Measurements from ENCODE around the gene FANCD2. TPM values are rescaled to one million over a fixed set of nuclear protein-coding genes. Genes with fewer than 3 reads are reported as not detected.

The FANCD2 gene
- total and polyA plus RNA-seq, 2 experiments from 2014 or later = 61.5 to 71.6 TPM

DNA sequence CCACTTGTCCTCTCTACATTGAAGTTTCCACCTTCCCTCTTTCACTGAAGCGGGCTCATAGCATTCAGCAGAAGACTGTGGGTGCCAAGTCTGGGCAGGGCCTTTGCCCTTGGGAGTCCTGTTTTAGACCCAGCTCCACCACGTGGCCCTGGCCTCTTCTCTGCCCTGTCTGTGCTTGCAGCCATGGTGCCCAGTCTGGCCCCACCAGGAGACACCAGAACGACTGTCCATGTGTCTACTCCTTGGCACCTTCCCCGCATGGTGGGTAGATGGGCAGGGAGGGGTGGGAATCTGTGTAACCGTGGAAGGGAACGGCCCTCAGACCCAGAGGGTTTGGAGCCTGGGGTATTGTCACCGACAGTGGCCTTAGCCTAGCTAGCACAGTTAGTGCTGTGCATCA, 21.7 kb upstream of the FANCD2 start:
- no peak overlapping the region for H3K4me2 ChIP-seq
- H4K20me1 ChIP-seq (replicated peaks; ENCODE audit: insufficient read depth) = peaks cover 33% of the 10 kb centered on the region
- no peak overlapping the region for H2AFZ ChIP-seq
- peaks cover 14% of the 10 kb centered on the region; the same call in 1 of the 2 replicates for H3K36me3 ChIP-seq (ENCODE audit: insufficient read depth)
- no peaks in the 10 kb centered on the region for H3F3A ChIP-seq (replicated peaks; ENCODE audit: low read depth)
- peaks cover 16% of the 10 kb centered on the region for H3K79me2 ChIP-seq (replicated peaks; ENCODE audit: insufficient read depth)
- no peaks in the 10 kb centered on the region for H3K9me2 ChIP-seq (ENCODE audit: insufficient read depth)
- H3K4me1 ChIP-seq (ENCODE audit: insufficient read depth) = peaks cover 6% of the 10 kb centered on the region; the same call in 1 of the 2 replicates
- no peaks in the 10 kb centered on the region for H3K9me3 Mint-ChIP-seq
- H3K4me1 Mint-ChIP-seq = peaks cover 19% of the 10 kb centered on the region
- H3K27ac ChIP-seq (ENCODE audit: low read depth) = no peak overlapping the region
- no peak overlapping the region for H3K4me3 Mint-ChIP-seq
- ATAC-seq = no peak
- TF ChIP-seq, protein P1, sequence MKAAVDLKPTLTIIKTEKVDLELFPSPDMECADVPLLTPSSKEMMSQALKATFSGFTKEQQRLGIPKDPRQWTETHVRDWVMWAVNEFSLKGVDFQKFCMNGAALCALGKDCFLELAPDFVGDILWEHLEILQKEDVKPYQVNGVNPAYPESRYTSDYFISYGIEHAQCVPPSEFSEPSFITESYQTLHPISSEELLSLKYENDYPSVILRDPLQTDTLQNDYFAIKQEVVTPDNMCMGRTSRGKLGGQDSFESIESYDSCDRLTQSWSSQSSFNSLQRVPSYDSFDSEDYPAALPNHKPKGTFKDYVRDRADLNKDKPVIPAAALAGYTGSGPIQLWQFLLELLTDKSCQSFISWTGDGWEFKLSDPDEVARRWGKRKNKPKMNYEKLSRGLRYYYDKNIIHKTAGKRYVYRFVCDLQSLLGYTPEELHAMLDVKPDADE (IDR thresholded peaks at IDR 0.05) = no peak
- TF ChIP-seq ZNF462 (CRISPR knock-in tag; IDR thresholded peaks at IDR 0.05) (no peak), ZNF114 (CRISPR knock-in tag; IDR thresholded peaks at IDR 0.05) (no peak)
- no peak overlapping the region for H3K27ac Mint-ChIP-seq
- no peak for DNase-seq (ENCODE audit: low spot score)
- H3K27me3 Mint-ChIP-seq (ENCODE audit: insufficient read depth, low read depth, poor library complexity) = peaks cover 19% of the 10 kb centered on the region
- peaks cover 37% of the 10 kb centered on the region for H3K36me3 Mint-ChIP-seq (ENCODE audit: low read depth)
- H3K4me3 ChIP-seq = no peak overlapping the region
- no peaks in the 10 kb centered on the region for H3K27me3 ChIP-seq (ENCODE audit: insufficient read depth)

DNA sequence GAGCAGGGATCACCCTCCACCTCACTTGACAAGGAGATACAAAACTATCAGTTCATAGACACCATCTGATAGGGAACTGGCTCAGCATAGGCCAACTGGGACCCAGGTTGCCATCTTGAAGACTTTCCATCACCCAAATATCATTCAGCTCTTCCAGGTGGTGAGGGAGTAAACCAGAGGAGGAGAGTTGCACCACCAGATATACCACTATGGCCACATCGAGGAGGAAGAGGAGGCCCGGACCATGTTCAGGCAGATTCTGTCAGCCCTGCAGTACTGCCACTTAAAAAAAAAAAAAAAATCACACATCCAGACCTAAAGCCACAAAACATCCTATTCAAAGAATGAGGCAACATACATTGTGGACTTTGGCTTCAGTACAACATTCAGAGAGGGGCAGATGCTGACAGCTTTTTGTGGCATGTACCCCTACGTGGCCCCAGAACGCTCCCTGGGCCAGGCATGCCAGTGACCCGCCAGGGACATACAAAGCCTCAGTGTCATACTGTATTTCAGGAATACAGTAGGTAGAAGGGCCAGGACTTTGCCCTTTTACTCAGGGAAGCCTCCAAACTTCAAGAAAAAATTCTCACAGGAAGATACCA, 21.2 kb upstream of the FANCD2 start:
- Histone ChIP-seq H4K20me1 (replicated peaks; ENCODE audit: insufficient read depth) (peaks cover 30% of the 10 kb centered on the region), H3K79me2 (replicated peaks; ENCODE audit: insufficient read depth) (peaks cover 11% of the 10 kb centered on the region), H2AFZ (no peak overlapping the region), H3K36me3 (ENCODE audit: insufficient read depth) (peaks cover 8% of the 10 kb centered on the region; the same call in 1 of the 2 replicates), H3K27ac (ENCODE audit: low read depth) (no peak overlapping the region), H3K4me1 (ENCODE audit: insufficient read depth) (peaks cover 8% of the 10 kb centered on the region; the same call in 1 of the 2 replicates), H3K4me2 (no peak overlapping the region), H3K4me3 (no peak overlapping the region), H3K27me3 (ENCODE audit: insufficient read depth) (no peaks in the 10 kb centered on the region), H3F3A (replicated peaks; ENCODE audit: low read depth) (no peaks in the 10 kb centered on the region), H3K9me2 (ENCODE audit: insufficient read depth) (no peaks in the 10 kb centered on the region)
- ATAC-seq (no peak), DNase-seq (ENCODE audit: low spot score) (no peak)
- Mint-ChIP-seq H3K9me3 (no peaks in the 10 kb centered on the region; the same call in 2 of the 3 replicates), H3K4me1 (peaks cover 21% of the 10 kb centered on the region), H3K27me3 (ENCODE audit: insufficient read depth, low read depth, poor library complexity) (peaks cover 21% of the 10 kb centered on the region), H3K36me3 (ENCODE audit: low read depth) (peaks cover 31% of the 10 kb centered on the region), H3K27ac (no peak overlapping the region), H3K4me3 (no peak overlapping the region)
- TF ChIP-seq CREB1 (CRISPR knock-in tag; IDR thresholded peaks at IDR 0.05; ENCODE audit: low read depth) (no peak), EZH2 (IDR thresholded peaks at IDR 0.05; ENCODE audit: low read depth, unreplicated experiment) (no peak), POLR2AphosphoS5 (IDR thresholded peaks at IDR 0.05; ENCODE audit: low read depth) (no peak), NANOG (IDR thresholded peaks at IDR 0.05; ENCODE audit: borderline replicate concordance) (no peak), STAT1 (IDR thresholded peaks at IDR 0.05; ENCODE audit: unreplicated experiment) (no peak), EZH2phosphoT487 (IDR thresholded peaks at IDR 0.05; ENCODE audit: unreplicated experiment) (no peak), ZNF331 (CRISPR knock-in tag; IDR thresholded peaks at IDR 0.05; ENCODE audit: low read depth) (no peak), JUNB (IDR thresholded peaks at IDR 0.05; ENCODE audit: unreplicated experiment) (no peak)
- TF ChIP-seq, protein P1 (IDR thresholded peaks at IDR 0.05) = no peak
- TF ChIP-seq, protein P2, sequence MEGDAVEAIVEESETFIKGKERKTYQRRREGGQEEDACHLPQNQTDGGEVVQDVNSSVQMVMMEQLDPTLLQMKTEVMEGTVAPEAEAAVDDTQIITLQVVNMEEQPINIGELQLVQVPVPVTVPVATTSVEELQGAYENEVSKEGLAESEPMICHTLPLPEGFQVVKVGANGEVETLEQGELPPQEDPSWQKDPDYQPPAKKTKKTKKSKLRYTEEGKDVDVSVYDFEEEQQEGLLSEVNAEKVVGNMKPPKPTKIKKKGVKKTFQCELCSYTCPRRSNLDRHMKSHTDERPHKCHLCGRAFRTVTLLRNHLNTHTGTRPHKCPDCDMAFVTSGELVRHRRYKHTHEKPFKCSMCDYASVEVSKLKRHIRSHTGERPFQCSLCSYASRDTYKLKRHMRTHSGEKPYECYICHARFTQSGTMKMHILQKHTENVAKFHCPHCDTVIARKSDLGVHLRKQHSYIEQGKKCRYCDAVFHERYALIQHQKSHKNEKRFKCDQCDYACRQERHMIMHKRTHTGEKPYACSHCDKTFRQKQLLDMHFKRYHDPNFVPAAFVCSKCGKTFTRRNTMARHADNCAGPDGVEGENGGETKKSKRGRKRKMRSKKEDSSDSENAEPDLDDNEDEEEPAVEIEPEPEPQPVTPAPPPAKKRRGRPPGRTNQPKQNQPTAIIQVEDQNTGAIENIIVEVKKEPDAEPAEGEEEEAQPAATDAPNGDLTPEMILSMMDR (conservative IDR thresholded peaks at IDR 0.05; ENCODE audit: low read depth in 2 of 2) = no peak
